ENCODE data around the gene STAU1. TPM values are rescaled to one million over a fixed set of nuclear protein-coding genes. Genes with fewer than 3 reads are reported as not detected.
A peak's percentile ranks its signal among the peaks of the same experiment; 100 is the strongest.

STAU1 gene
- total and polyA plus RNA-seq, 2 of the 13 experiments (the other 11 are each of a cell fraction or from before 2014, with no cell fraction given), result 119 to 133 TPM

GRCh38 chr20:49186535-49187329, 1.4 kb downstream of the STAU1 start (continued):
- TF ChIP-seq ZBTB49 (CRISPR knock-in tag; IDR thresholded peaks at IDR 0.05; ENCODE audit: borderline replicate concordance) (0 out of 2 replicates have a peak, but pooled peaks have one; percentile 26), JUNB (CRISPR knock-in tag; IDR thresholded peaks at IDR 0.05; ENCODE audit: borderline replicate concordance) (no peak), NCOA5 (CRISPR knock-in tag; IDR thresholded peaks at IDR 0.05) (no peak), TFDP1 (CRISPR knock-in tag; IDR thresholded peaks at IDR 0.05; ENCODE audit: borderline replicate concordance) (0 out of 2 replicates have a peak, but pooled peaks have one; percentile 25), ZNF441 (CRISPR knock-in tag; IDR thresholded peaks at IDR 0.05; ENCODE audit: borderline replicate concordance) (no peak; the same call in 1 of the 2 replicates), MYPOP (CRISPR knock-in tag; IDR thresholded peaks at IDR 0.05) (peak; percentile 51; the same call in 1 of the 2 replicates), ZNF224 (CRISPR knock-in tag; IDR thresholded peaks at IDR 0.05) (no peak; the same call in 1 of the 2 replicates), NR2F6 (IDR thresholded peaks at IDR 0.05) (no peak), NR2F6 (CRISPR knock-in tag; IDR thresholded peaks at IDR 0.05) (0 out of 2 replicates have a peak, but pooled peaks have one; percentile 10), NCOA2 (CRISPR knock-in tag; IDR thresholded peaks at IDR 0.05) (no peak), USF2 (IDR thresholded peaks at IDR 0.05; ENCODE audit: low read depth, low read length) (no peak), USF2 (CRISPR knock-in tag; IDR thresholded peaks at IDR 0.05; ENCODE audit: borderline replicate concordance) (peak; percentile 32; the same call in 1 of the 2 replicates), ZNF574 (CRISPR knock-in tag; IDR thresholded peaks at IDR 0.05) (no peak; the same call in 1 of the 2 replicates), FOSL2 (CRISPR knock-in tag; IDR thresholded peaks at IDR 0.05) (no peak), MIER3 (CRISPR knock-in tag; IDR thresholded peaks at IDR 0.05; ENCODE audit: borderline replicate concordance) (no peak), RBFOX2 (IDR thresholded peaks at IDR 0.05; ENCODE audit: low read depth, low read length) (peak; percentile 44; the same call in 1 of the 2 replicates), GPBP1L1 (CRISPR knock-in tag; IDR thresholded peaks at IDR 0.05) (no peak), MEIS1 (CRISPR knock-in tag; IDR thresholded peaks at IDR 0.05; ENCODE audit: borderline replicate concordance) (peak; percentile 72; the same call in 1 of the 2 replicates)
